Stimulated activated CD4-positive, alpha-beta T cell treated with anti-CD3 and anti-CD28 coated beads, Interleukin-1b, Interleukin-23, amount 100 ng/mL, for 1 hour (primary cell): ENCODE measurements around the gene PML.

Source experiments
- DNase-seq, 2 donors: peaks; one replicate each; pipeline ENCODE4 v3.0.0-alpha.2; 2020; ENCODE audit warnings: low read depth in 2 of 2

Gene PML

DNA sequence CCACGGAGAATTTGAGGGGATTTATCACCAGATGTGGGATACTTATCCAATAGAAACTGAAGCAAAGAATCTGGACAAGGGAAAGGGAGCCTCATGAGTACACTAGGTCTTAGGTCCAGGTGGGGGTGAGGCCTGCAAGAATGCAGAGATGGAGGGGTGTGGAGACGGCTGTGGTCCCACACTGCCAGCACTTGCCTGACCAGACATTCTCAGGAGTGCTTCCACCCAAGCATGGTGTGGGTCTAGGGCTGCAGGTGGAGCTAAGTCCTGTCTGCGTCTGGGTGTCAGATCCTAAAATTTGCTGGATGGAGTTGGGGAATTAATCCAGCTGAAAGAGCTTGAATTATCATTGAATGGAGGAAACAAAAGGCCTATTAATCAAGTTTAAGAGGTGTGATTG lies 14.4 kb downstream of the PML start:
- DNase-seq, result no peak

DNA sequence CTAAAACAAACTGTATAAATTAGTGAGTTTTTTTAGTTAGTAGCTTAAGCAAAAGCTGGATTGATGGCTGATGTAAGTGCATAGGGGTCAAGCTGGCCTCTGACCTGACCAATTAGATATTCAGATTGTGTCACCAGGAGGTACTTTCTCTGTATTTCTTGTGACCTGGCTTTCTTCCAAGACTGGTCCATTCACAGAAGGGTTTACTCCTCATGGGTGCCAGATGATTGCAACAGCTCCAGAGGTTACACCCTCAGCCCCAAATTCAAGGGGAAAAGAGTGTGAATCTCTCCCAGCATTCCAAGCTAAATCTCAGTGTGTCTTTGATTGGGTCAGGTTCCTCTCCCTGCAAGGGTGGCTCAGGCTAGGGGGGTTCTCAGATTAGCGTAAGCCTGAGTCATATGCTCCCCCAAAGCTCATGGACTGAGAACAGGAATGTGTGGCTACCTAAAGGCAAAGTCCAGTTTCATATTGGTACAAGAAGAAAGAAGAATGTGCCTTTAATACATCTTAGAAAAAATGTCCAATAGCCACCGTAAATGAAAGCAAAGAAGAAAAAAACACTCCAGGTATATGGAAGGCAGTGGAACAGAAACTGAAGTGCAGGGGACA lies 16.5 kb downstream of the PML start:
- DNase-seq, result no peak

GRCh38 chr15:74011610-74012009 lies 17.1 kb downstream of the PML start:
- DNase-seq, result no peak

DNA sequence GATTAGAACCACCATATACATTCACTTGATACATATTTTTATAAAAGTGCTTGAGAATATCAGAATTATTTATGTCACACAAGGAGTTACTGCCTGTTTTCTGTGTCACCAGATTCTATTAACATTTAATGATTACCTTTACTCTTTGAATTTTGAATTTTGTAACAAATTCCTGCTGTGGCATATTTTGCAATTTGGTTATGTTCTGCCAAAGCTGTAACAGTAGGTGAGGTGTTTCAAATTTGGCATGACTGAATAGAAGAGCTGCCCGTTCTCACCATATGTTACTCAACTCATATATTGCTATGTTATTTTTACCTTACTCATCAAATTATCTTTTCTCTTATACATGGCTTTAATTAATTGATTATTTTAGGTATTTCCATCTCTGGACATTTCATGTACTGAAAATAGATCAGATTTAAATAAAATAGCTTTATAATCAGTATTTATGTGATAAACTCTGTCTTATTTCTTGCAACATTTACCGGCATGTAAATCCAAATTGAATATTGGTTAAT lies 18.9 kb downstream of the PML start:
- DNase-seq, result no peak

DNA sequence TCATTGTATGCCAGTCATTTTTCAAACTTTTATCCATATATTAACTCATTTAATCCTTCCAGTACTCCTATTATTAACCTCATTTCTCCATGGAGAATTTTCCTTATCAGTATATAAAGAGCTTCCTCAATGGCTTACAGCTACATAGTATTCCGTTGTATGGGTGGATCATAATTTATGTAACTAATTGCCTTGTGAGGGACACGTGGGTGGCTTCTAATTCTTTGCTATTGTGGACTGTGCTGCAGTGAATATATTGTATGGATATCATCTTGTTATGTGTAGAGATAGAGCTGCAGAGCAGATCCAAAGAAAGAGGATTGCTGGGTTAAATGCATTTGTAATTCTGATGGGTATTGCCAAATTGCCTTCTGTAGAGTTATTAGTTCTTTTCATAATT lies 25.2 kb downstream of the PML start:
- no peak for DNase-seq

DNA sequence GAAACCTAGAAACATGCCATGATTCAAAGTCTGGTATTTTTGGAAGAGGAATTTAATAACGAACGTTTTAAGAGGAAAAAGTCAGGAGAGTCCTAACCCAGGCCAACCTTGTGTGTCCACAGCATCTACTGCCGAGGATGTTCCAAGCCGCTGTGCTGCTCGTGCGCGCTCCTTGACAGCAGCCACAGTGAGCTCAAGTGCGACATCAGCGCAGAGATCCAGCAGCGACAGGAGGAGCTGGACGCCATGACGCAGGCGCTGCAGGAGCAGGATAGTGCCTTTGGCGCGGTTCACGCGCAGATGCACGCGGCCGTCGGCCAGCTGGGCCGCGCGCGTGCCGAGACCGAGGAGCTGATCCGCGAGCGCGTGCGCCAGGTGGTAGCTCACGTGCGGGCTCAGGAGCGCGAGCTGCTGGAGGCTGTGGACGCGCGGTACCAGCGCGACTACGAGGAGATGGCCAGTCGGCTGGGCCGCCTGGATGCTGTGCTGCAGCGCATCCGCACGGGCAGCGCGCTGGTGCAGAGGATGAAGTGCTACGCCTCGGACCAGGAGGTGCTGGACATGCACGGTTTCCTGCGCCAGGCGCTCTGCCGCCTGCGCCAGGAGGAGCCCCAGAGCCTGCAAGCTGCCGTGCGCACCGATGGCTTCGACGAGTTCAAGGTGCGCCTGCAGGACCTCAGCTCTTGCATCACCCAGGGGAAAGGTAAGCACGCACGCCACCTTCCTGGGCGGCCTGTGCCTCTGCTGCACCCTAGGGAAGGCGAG lies 28.4 kb downstream of the PML start:
- DNase-seq, result no peak

- no peak for DNase-seq
These were observed 30.2 kb downstream of the PML start for GRCh38 chr15:74024687-74025086.

- no peak for DNase-seq
These were observed 30.9 kb downstream of the PML start for GRCh38 chr15:74025436-74025835.

DNA sequence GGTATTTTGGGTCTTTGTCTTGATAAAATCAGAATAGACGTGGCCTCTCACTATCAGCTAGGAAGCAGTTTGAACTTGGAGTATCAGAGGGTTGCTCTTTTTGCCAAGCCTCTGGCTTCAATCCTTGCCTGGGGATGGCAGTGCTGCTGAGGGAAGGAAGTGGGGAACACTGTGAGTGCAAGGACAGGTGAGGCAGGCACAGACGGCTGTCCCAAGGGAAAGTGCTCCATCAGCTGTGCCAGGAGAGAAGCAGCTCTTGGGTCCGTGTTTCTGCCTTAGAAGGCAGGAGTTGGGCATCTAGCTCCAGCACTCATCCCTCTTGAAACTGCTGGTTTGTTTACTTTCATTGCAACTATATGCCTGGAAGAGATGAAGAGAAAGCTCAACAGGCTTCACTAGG lies 33.2 kb downstream of the PML start:
- no peak for DNase-seq

DNA sequence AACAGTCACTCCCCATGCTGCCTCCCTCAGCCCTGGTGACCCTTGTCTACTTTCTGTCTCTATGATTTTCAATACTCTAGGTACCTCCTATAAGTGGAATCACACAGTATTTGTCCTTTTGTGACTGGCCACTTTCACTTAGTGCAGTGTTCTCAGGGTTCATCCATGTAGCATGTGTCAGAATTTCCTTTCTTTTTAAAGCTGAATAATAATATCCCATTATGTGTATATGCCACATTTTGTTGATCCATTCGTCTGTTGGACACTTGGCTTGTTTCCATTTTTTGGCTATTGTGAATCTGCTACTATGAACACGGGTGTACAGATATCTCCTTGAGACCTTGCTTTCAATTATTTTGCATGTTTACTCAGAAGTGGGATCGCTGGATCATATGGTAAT lies 34.1 kb downstream of the PML start:
- no peak for DNase-seq

- DNase-seq, result no peak
These were observed 37.5 kb downstream of the PML start for GRCh38 chr15:74032046-74032445.

DNA sequence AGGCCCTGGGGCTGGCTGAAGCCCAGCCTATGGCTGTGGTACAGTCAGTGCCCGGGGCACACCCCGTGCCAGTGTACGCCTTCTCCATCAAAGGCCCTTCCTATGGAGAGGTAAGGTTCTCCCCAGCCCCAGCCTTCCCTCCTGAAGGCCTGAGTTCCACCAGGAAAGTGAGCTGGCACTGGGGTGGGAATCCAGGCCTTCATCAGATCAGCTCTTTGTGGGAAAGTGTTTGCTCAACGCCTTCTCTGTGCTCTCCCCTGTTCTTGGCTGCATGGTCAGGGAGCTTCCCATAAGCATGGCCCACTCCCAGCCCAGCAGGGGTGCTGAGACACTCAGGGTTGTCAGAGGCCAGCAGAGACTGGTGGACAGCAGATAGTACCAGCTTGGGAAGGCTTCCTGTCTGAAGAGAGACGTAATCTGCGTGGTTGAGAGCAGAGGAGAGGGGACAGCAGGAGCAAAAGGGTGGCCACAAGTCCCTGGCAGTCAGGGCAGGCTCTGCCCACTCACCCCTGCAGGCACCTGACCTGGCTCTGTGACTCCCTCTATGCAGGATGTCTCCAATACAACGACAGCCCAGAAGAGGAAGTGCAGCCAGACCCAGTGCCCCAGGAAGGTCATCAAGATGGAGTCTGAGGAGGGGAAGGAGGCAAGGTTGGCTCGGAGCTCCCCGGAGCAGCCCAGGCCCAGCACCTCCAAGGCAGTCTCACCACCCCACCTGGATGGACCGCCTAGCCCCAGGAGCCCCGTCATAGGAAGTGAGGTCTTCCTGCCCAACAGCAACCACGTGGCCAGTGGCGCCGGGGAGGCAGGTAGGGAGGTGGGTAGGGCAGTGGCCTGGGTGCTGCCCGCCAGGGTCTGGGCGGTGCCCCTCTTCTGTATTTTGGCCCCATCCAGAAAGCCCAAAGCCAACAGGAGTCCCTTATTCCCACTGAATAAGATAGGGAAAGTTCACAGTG lies 38.4 kb downstream of the PML start:
- DNase-seq, result no peak

GRCh38 chr15:74034206-74034755 lies 39.8 kb downstream of the PML start:
- no peak for DNase-seq

DNA sequence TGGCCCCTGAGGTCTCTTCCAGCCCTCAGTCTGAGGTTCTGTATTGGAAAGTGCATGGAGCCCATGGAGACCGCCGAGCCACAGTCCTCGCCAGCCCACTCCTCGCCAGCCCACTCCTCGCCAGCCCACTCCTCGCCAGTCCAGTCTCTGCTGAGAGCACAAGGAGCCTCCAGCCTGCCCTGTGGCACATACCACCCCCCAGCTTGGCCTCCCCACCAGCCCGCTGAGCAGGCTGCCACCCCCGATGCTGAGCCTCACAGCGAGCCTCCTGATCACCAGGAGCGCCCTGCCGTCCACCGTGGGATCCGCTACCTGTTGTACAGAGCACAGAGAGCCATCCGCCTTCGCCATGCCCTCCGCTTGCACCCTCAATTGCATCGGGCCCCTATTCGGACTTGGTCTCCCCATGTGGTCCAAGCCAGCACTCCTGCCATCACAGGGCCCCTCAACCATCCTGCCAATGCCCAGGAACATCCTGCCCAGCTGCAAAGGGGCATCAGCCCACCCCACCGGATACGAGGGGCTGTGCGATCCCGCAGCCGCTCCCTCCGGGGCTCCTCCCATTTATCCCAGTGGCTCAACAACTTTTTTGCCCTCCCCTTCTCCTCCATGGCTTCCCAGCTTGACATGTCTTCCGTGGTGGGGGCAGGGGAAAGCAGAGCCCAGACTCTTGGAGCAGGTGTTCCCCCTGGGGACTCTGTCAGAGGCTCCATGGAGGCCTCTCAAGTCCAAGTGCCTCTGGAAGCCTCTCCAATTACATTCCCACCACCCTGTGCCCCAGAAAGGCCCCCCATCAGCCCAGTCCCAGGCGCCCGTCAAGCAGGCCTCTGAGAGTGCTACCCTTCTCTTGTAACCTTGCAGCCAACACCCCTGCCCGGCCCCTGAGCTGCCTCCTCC lies 40.9 kb downstream of the PML start:
- DNase-seq, result no peak

DNA sequence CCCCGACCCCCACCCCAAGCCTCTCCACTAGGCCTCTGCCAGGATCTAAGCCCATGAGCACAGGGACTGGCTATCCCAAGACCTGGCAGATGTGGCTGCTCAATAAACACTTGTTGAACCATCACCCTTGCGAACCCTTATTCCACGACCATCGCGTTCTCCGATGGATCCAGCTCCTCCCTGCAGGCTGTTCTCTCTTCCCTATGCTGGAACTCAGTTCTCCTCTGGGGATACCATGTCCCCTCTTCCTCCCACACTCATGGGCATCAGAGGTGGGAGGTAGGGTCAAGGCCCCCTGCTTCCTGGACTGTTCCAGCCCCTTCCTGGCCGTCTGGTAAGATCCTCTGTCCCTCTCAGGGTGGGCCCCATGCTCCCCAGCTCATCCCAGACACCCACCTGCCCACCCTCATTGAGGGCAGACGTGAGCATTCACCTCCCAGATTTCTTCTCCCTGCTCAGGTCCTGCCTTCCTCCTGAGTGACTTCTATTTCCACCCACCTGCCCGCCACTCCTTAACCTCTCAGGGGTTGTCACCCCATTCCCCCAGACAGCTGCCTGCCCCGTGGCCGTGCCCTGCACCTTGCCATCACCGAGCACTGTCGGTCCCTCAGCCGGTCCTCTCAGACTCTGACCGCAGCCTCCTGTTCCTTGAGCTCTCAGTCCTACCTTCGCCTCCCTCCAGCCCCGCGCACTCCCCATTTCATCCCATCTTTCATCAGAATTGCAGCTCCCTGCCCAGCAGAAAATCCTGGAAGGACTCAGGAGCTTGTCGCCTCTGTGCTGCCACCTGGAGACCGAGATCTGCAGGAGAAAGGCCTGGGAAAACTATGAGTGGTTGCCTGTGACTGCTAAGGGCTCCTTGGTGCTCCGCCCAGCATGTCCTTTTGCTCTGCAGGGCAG lies 42.0 kb downstream of the PML start:
- DNase-seq, result no peak

- DNase-seq, result no peak
These were observed 42.9 kb downstream of the PML start for GRCh38 chr15:74037171-74038117.

- no peak for DNase-seq
These were observed 44.5 kb downstream of the PML start for GRCh38 chr15:74038707-74039655.

- DNase-seq, result no peak
These were observed 45.1 kb downstream of the PML start for GRCh38 chr15:74039656-74040010.
